GM06990 (cell line): ENCODE measurements around the gene SRPK2.
"Not testable (repeated sequence)": the region's sequence is repeated elsewhere in the genome, so short reads cannot be mapped to it uniquely, and the experiment has no call there.

ENCODE experiments used
- DNase-seq: peaks from one replicate; pipeline ENCODE4 v3.0.0-alpha.2; 2011; ENCODE audit not compliant: insufficient read length; ENCODE audit errors: extremely low read depth
- H3K27me3 ChIP-seq: replicated peaks from 2 replicates; pipeline ENCODE4 v1.6.0; 2011; ENCODE audit warnings: low read length; ENCODE audit not compliant: control insufficient read depth, insufficient read depth
- H3K36me3 ChIP-seq: 2 replicates; pipeline ENCODE4 v1.5.1; 2011; ENCODE audit warnings: low read length; ENCODE audit not compliant: control insufficient read depth, insufficient read depth
- H3K4me3 ChIP-seq: replicated peaks from 2 replicates; pipeline ENCODE4 v1.5.1; 2011; ENCODE audit warnings: low read depth, mild to moderate bottlenecking, control low read depth, low read length
- TF ChIP-seq, protein P1 (sequence below): IDR thresholded peaks from 2 replicates; pipeline ENCODE4 v1.5.1; 2011; ENCODE audit warnings: low read length, control low read depth, mild to moderate bottlenecking, inconsistent platforms; ENCODE audit not compliant: insufficient read depth, poor library complexity, severe bottlenecking

The SRPK2 gene

DNA sequence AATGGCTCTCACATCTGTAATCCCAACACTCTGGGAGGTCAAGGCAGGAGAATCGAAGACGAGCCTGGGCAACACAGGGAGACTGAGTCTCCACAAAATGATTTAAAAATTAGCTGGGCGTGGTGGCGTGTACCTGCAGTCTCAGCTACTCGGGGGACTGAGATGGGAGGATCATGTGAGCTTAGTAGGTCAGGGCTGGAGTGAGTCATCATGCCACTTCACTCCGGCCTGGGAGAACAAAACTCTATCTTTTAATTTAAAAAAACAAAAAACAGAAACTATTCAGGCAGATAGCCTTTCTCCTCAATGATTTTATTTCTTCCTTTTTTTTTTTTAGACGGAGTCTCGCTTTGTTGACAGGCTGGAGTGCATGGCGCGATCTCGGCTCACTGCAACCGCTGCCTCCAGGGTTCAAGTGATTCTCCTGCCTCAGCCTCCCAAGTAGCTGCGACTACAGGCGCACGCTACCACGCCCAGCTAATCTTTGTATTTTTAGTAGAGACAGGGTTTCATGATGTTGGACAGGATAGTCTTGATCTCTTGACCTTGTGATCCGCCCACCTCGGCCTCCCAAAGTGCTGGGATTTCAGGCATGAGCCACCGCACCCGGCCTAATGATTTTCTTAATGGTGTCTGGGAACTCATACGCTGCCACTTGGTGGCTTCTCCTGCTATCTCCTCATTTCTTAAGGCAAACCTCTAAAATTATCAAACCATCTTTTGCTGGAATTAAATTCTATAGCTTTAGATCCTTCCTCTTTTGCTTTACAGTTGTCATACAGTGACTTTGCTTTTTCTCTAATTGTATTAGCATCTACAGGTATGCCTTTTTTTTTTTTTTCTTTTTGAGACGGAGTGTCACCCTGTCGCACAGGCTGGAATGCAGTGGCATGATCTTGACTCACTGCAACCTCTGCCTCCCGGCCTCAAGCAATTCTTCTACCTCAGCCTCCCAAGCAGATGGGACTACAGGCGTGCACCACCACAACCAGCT lies 22.9 kb downstream of the SRPK2 start:
- Histone ChIP-seq H3K36me3 (no peaks in the 10 kb centered on the region), H3K4me3 (no peak overlapping the region), H3K27me3 (no peaks in the 10 kb centered on the region)
- TF ChIP-seq, protein P1, sequence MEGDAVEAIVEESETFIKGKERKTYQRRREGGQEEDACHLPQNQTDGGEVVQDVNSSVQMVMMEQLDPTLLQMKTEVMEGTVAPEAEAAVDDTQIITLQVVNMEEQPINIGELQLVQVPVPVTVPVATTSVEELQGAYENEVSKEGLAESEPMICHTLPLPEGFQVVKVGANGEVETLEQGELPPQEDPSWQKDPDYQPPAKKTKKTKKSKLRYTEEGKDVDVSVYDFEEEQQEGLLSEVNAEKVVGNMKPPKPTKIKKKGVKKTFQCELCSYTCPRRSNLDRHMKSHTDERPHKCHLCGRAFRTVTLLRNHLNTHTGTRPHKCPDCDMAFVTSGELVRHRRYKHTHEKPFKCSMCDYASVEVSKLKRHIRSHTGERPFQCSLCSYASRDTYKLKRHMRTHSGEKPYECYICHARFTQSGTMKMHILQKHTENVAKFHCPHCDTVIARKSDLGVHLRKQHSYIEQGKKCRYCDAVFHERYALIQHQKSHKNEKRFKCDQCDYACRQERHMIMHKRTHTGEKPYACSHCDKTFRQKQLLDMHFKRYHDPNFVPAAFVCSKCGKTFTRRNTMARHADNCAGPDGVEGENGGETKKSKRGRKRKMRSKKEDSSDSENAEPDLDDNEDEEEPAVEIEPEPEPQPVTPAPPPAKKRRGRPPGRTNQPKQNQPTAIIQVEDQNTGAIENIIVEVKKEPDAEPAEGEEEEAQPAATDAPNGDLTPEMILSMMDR, result no peak
- DNase-seq, result no peak

GRCh38 chr7:105364684-105365083 lies 24.0 kb downstream of the SRPK2 start:
- H3K4me3 ChIP-seq, result no peak overlapping the region
- H3K36me3 ChIP-seq, result no peaks in the 10 kb centered on the region
- TF ChIP-seq, protein P1, result no peak
- no peaks in the 10 kb centered on the region for H3K27me3 ChIP-seq
- DNase-seq, result no peak

- DNase-seq, H3K27me3 ChIP-seq, H3K4me3 ChIP-seq, H3K36me3 ChIP-seq: not testable (repeated sequence)
Measured at GRCh38 chr7:105363657-105364056, 25.1 kb downstream of the SRPK2 start.

DNA sequence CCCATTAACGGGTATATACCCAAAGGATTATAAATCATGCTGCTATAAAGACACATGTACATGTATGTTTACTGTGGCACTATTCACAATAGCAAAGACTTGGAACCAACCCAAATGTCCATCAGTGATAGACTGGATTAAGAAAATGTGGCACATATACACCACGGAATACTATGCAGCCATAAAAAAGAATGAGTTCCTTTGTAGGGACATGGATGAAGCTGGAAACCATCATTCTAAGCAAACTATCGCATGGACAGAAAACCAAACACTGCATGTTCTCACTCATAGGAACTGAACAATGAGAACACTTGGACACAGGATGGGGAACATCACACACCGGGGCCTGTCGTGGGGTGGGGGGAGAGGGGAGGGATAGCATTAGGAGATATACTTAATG lies 26.0 kb downstream of the SRPK2 start:
- DNase-seq, H3K27me3 ChIP-seq, H3K36me3 ChIP-seq, H3K4me3 ChIP-seq: not testable (repeated sequence)

GRCh38 chr7:105361995-105362394 lies 26.7 kb downstream of the SRPK2 start:
- not testable (repeated sequence) for DNase-seq, H3K4me3 ChIP-seq, H3K36me3 ChIP-seq, H3K27me3 ChIP-seq

DNA sequence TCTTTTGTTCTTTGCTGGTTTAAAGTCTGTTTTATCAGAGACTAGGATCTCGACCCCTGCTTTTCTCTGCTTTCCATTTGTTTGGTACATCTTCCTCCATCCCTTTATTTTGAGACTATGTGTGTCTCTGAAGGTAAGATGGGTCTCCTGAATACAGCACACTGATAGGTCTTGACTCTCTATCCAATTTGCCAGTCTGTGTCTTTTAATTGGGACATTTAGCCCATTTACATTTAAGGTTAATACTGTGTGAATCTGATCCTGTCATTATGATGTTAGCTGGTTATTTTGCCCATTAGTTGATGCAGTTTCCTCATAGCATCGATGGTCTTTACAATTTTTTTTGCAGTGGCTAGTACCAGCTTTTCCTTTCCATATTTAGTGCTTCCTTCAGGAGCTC lies 28.6 kb downstream of the SRPK2 start:
- H3K36me3 ChIP-seq, H3K27me3 ChIP-seq, H3K4me3 ChIP-seq, DNase-seq: not testable (repeated sequence)

- Histone ChIP-seq H3K36me3 (no peaks in the 10 kb centered on the region), H3K4me3 (no peak overlapping the region), H3K27me3 (no peaks in the 10 kb centered on the region)
- no peak for DNase-seq
- TF ChIP-seq, protein P1, result no peak
Measured at GRCh38 chr7:105355701-105356100, 33.0 kb downstream of the SRPK2 start.
